Measurements from ENCODE around the gene TCEAL9. TPM values are rescaled to one million over a fixed set of nuclear protein-coding genes. Genes with fewer than 3 reads are reported as not detected.
"Not testable (repeated sequence)": the region's sequence is repeated elsewhere in the genome, so short reads cannot be mapped to it uniquely, and the experiment has no call there.

TCEAL9 gene
- total and polyA plus RNA-seq, 4 donors: 7.7 to 22.8 (median 13.3) TPM

GRCh38 chrX:103382877-103383276 is 26.6 kb downstream of the TCEAL9 start:
- Histone ChIP-seq H3K9ac (ENCODE audit: low read depth in 1 of 2, low read length in 2 of 2) (no peak overlapping the region), H3K36me3 (ENCODE audit: control insufficient read depth in 4 of 4, insufficient read depth in 3 of 4, low read depth in 1 of 4, low read length in 3 of 4) (no peaks in the 10 kb centered on the region), H3K4me1 (ENCODE audit: control insufficient read depth in 4 of 4, insufficient read depth in 4 of 4, low read length in 3 of 4) (no peaks in the 10 kb centered on the region), H3K4me3 (ENCODE audit: low read depth in 1 of 3, low read length in 3 of 3) (no peak overlapping the region), H3K27me3 (ENCODE audit: control insufficient read depth in 4 of 4, insufficient read depth in 4 of 4, low read length in 3 of 4) (no peaks in the 10 kb centered on the region), H3K27ac (ENCODE audit: low read depth in 1 of 2, low read length in 2 of 2) (no peak overlapping the region), H3K9me3 (ENCODE audit: control insufficient read depth in 4 of 4, low read length in 3 of 4) (no peaks in the 10 kb centered on the region)
- no peak for DNase-seq (ENCODE audit: low spot score)
- TF ChIP-seq REST (IDR thresholded peaks at IDR 0.05) (no peak), RAD21 (IDR thresholded peaks at IDR 0.05) (no peak), YY1 (IDR thresholded peaks at IDR 0.05) (no peak), FOXA1 (IDR thresholded peaks at IDR 0.05) (no peak)
- WGBS: 94% methylated on average over 1 of the region's 1 CpG

GRCh38 chrX:103384672-103385071 is 28.4 kb downstream of the TCEAL9 start:
- H3K36me3 ChIP-seq (ENCODE audit: control insufficient read depth in 4 of 4, insufficient read depth in 3 of 4, low read depth in 1 of 4, low read length in 3 of 4): no peaks in the 10 kb centered on the region
- no peak for DNase-seq (ENCODE audit: low spot score)
- H3K27ac ChIP-seq (ENCODE audit: low read depth in 1 of 2, low read length in 2 of 2): no peak overlapping the region
- H3K9me3 ChIP-seq (ENCODE audit: control insufficient read depth in 4 of 4, low read length in 3 of 4): no peaks in the 10 kb centered on the region
- no peak overlapping the region for H3K9ac ChIP-seq (ENCODE audit: low read depth in 1 of 2, low read length in 2 of 2)
- H3K27me3 ChIP-seq (ENCODE audit: control insufficient read depth in 4 of 4, insufficient read depth in 4 of 4, low read length in 3 of 4): peaks cover 0 to 5% (median 0%) of the 10 kb centered on the region in 4 donors
- no peak overlapping the region for H3K4me3 ChIP-seq (ENCODE audit: low read depth in 1 of 3, low read length in 3 of 3)
- TF ChIP-seq JUND (IDR thresholded peaks at IDR 0.05): no peak
- TF ChIP-seq RAD21 (IDR thresholded peaks at IDR 0.05): no peak
- no peak for TF ChIP-seq TAF1 (conservative IDR thresholded peaks at IDR 0.05)
- no peak for TF ChIP-seq SP1 (IDR thresholded peaks at IDR 0.05)
- TF ChIP-seq NR2F2 (IDR thresholded peaks at IDR 0.05): no peak
- no peak for TF ChIP-seq MAX (IDR thresholded peaks at IDR 0.05)
- TF ChIP-seq ZBTB33 (IDR thresholded peaks at IDR 0.05): no peak
- no peak for TF ChIP-seq REST (IDR thresholded peaks at IDR 0.05)
- no peak for TF ChIP-seq HNF4A (conservative IDR thresholded peaks at IDR 0.05)
- no peak for TF ChIP-seq FOXA2 (IDR thresholded peaks at IDR 0.05)
- no peaks in the 10 kb centered on the region for H3K4me1 ChIP-seq (ENCODE audit: control insufficient read depth in 4 of 4, insufficient read depth in 4 of 4, low read length in 3 of 4)
- 82% methylated on average over 2 of the region's 2 CpGs for WGBS

GRCh38 chrX:103385283-103385830 is 29.1 kb downstream of the TCEAL9 start:
- H3K9ac ChIP-seq (ENCODE audit: low read depth in 1 of 2, low read length in 2 of 2); H3K4me3 ChIP-seq (ENCODE audit: low read depth in 1 of 3, low read length in 3 of 3); H3K27ac ChIP-seq (ENCODE audit: low read depth in 1 of 2, low read length in 2 of 2); H3K27me3 ChIP-seq (ENCODE audit: control insufficient read depth in 4 of 4, insufficient read depth in 4 of 4, low read length in 3 of 4); H3K36me3 ChIP-seq (ENCODE audit: control insufficient read depth in 4 of 4, insufficient read depth in 3 of 4, low read depth in 1 of 4, low read length in 3 of 4); H3K9me3 ChIP-seq (ENCODE audit: control insufficient read depth in 4 of 4, low read length in 3 of 4); DNase-seq (ENCODE audit: low spot score); H3K4me1 ChIP-seq (ENCODE audit: control insufficient read depth in 4 of 4, insufficient read depth in 4 of 4, low read length in 3 of 4): not testable (repeated sequence)
- 81% methylated on average over 5 of the region's 5 CpGs for WGBS

Data from liver (tissue), 9 donors.